ENCODE measurements around the gene GCN1. TPM values are rescaled to one million over a fixed set of nuclear protein-coding genes. Genes with fewer than 3 reads are reported as not detected.
A peak's percentile ranks its signal among the peaks of the same experiment; 100 is the strongest.

GCN1 gene
- polyA plus RNA-seq, 4 donors = 45.9 to 68.8 (median 54.6) TPM

DNA sequence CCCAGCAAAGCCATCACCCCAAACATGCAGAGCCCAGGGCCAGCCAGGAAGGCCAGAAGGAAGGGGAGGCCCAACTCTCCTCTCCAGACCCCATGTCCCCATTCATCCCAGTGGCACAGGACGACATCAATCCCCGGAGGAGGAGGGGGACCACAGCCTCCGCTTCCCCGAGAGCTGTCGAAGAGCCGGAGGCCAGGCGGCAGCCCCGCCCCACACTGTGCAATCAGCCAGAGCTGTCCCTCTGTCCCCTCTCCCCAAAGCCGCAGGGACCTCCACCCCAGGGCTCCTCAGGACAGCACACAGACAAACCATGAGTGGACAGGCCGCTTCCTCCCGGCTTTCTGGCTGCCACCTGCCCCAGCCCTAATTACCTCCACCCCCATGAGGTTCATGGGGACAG lies 94.8 kb downstream of the GCN1 start:
- DNase-seq (ENCODE audit: low read depth in 4 of 4, low spot score in 2 of 4) = no peak

- no peak for DNase-seq (ENCODE audit: low read depth in 4 of 4, low spot score in 2 of 4)
Measured at GRCh38 chr12:120098756-120099470, 95.6 kb downstream of the GCN1 start.

DNA sequence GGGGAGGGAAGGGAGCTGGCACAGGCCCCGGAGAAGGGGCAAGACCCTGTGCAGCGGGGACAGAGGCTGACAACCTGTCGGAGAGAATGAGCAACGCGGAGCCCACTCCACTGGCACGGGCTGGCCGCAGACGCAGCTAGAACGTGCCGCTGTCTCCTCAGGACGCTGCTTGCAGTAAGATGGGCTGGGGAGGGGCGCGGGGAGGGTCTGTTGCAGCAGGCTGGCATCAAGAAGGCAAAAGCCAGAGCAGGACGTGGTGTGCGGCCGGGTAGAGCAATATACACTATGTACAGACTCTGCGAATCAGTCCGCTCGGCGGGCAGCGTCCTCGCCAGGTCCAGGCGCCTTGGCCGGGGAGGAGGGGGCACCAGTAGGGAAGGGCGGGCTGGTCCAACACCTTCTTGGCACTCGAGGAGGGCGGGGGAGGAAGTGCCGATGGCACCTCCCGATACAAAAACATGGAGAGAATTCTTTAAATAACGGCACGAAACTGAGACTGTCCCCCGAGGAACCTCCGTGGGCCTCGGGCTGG lies 97.8 kb downstream of the GCN1 start:
- DNase-seq (ENCODE audit: low read depth in 4 of 4, low spot score in 2 of 4) = no peak

- no peak for DNase-seq (ENCODE audit: low read depth in 4 of 4, low spot score in 2 of 4)
Measured at GRCh38 chr12:120095736-120096135, 98.8 kb downstream of the GCN1 start.

DNA sequence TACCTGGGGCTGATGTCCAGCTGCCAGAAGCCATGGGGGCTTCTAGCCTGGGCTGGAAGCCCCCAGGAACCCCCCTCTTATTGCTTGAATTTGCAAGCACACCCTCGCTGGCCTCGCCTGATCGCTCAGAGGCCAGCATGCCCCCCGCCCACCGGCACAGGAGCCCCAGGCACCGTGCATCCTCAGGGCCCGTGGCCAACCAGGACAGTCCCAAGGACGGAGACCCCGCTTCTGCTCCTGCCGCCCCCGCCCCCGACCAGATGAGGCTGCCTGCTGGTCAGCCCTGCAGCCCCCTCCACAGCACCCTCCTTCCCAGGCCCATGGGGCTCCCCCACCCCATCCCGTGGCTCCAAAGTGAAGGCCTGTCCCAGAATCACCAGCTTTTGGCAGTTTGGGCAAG lies 99.2 kb downstream of the GCN1 start:
- DNase-seq (ENCODE audit: low read depth in 4 of 4, low spot score in 2 of 4) = no peak

GRCh38 chr12:120094485-120094884 lies 100.0 kb downstream of the GCN1 start:
- DNase-seq (ENCODE audit: low read depth in 4 of 4, low spot score in 2 of 4) = no peak

GRCh38 chr12:120093592-120094355 lies 100.7 kb downstream of the GCN1 start:
- no peak for DNase-seq (ENCODE audit: low read depth in 4 of 4, low spot score in 2 of 4)

DNA sequence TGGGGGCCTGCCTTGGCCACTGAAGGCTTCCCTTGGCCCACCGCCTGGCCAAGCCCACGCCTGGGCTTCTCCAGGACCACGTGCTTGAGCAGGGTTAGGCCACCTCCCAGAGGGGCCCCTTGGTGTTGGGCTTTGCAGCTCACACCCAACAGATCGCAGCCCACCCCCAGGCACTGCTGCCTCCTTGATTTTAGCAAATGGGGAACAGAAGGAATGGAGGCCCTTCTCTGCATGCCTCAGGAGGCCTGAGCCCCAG lies 101.3 kb downstream of the GCN1 start:
- DNase-seq (ENCODE audit: low read depth in 4 of 4, low spot score in 2 of 4) = no peak

- DNase-seq (ENCODE audit: low read depth in 4 of 4, low spot score in 2 of 4) = no peak
Measured at GRCh38 chr12:120092551-120093335, 101.8 kb downstream of the GCN1 start.

- no peak for DNase-seq (ENCODE audit: low read depth in 4 of 4, low spot score in 2 of 4)
Measured at GRCh38 chr12:120091371-120092090, 103.0 kb downstream of the GCN1 start.

DNA sequence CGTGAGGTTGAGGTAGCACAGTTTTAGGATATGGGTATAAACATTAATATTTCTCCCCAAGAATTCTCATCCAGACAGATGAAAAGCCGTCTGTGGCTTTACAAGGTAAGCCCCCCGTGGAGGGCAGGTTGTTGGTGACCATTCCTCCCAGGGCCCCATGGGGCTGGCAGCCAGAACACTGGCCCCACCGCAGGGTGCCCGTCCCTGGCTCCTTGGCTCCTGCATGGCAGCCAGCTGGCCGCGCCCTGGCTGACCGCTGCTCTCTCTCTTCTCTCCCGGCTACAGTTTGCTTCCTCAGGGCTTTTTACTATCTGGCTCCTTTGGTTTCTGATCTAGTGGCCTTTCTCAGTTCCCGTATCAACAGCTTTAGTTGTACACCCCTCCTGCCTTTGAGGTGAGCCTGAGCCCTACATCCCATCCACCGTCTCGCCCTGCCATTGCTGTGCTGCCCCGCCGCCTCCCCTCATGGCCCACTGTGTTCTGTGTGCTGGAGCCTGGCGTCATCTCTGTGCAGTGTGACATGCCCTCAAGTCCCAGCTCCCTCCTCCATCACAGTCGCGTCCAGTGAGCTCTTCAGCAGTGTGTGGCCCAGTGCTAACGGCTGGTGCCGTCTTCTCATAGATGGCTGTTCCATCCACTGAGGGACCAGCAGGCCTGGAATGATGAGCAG lies 103.8 kb downstream of the GCN1 start:
- no peak for DNase-seq (ENCODE audit: low read depth in 4 of 4, low spot score in 2 of 4)

- DNase-seq (ENCODE audit: low read depth in 4 of 4, low spot score in 2 of 4) = no peak
Measured at GRCh38 chr12:120090206-120090605, 104.3 kb downstream of the GCN1 start.

DNA sequence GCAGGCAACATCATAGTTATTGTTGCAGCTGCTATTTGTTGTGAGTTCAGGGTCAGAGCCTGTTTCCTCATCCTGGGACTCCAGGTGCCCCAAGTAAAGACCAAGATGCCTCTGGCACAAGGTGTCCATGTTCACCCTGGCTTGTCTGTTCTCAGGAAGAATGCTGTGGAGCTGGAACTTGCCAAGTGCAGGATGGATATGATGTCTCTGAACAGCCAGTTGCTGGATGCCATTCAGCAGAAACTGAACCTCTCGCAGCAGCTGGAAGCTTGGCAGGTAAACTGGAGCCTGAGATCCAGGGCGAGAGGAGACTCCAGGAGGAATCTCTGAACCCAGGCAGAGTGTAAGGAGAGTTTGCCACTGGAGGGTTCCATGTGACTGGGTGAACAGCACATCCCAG lies 104.7 kb downstream of the GCN1 start:
- no peak for DNase-seq (ENCODE audit: low read depth in 4 of 4, low spot score in 2 of 4)

DNA sequence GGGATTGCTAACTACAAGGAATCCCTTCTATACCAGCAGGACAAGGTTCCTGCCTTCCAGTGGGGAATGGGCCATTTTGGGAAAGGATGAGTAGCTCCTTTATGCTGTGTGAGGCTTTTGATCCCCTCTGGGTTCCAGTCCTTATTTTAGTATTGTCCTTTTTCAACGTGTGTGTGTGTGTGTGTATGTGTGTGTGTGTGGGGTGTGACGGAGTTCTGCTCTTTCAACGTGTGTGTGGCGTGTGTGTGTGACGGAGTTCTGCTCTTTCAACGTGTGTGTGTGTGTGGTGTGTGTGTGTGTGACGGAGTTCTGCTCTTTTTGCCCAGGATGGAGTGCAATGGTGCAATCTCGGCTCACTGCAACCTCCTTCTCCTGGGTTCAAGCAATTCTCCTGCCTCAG lies 105.4 kb downstream of the GCN1 start:
- no peak for DNase-seq (ENCODE audit: low read depth in 4 of 4, low spot score in 2 of 4)

DNA sequence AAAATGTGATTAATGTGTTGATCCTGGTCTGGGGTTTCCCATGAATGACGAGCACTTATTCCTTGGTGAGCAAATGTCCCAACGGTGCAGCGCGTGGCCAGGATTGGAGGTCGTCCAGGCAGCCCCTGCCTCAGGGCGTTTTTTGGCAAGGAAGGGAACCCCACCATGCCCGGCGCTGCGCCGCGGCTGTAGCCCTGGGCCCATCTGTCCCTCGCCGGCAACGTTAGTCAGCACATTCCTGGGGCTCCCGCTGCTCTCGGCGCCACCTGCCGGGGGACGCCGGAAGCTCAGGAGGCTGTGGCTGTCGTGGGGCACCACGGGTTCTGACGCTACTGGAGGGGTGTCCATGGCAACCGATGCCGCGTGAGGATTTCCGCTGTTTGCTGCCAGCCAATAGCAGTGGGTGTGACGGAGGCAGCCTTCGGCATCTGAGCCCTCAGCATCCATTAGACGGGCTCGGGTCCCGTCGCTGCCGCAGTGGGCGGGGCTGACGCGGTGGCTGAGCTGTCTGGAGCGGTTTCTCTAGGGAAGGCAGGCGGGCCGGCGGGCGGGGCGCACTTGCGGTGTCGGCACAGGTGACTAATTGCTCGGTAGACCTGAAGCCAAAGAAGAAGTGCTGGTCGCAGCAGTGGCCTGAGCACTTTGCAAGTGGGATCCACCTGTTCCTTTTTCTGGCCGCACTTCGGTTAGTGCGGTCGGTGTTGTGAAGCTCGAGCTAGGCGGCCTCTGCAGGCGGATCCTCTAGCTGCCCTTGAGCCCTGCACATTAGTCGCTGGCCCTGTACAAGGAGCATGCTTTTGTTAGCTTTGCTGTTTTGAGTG lies 107.5 kb downstream of the GCN1 start:
- peak; percentile 88 to 93 (median 92) for DNase-seq (ENCODE audit: low read depth in 4 of 4, low spot score in 2 of 4)

GRCh38 chr12:120085920-120086645 lies 108.4 kb downstream of the GCN1 start:
- DNase-seq (ENCODE audit: low read depth in 4 of 4, low spot score in 2 of 4) = no peak

DNA sequence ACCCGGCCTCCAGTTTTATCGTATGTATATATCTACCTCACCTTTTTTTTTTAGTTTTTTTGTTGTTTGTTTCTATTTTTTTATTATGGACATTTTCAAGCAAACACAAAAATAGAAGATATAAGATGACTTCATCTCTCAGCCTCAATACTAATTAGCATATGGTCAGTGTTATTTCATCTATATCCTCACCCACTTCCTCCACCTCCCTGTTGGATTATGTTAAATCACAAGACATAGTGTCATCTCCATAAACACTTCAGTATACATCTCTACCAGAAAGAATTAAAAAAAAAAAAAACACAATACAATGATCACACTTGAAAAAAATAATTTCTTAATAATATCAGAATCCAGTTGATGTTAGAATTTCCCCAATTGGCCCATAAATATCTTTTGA lies 112.9 kb downstream of the GCN1 start:
- no peak for DNase-seq (ENCODE audit: low read depth in 4 of 4, low spot score in 2 of 4)
